Putamen (tissue), 1 donor: ENCODE measurements around the gene UGT2A1.

Source experiments
- DNase-seq: peaks from one replicate; pipeline ENCODE4 v3.0.0-alpha.2; 2016; ENCODE audit warnings: low spot score

The UGT2A1 gene

DNA sequence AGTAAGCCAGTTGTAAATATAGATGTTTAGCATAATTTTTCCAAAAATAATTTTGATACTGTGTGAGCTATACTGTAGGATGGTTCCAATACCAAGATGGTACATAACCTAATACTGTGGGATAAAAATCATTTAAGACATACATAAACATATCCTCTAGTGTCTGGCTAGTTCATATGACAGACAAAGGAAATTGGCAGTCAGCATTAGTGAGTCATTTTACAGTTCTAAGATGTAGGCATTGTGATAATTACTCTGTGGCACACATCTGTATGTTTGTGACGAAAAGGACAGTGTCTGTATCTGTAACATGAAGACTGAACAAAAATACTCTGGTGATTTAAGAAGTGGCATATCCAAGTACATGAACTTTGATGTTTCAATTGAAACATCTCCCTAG, 63.2 kb downstream of the UGT2A1 start:
- DNase-seq = no peak

DNA sequence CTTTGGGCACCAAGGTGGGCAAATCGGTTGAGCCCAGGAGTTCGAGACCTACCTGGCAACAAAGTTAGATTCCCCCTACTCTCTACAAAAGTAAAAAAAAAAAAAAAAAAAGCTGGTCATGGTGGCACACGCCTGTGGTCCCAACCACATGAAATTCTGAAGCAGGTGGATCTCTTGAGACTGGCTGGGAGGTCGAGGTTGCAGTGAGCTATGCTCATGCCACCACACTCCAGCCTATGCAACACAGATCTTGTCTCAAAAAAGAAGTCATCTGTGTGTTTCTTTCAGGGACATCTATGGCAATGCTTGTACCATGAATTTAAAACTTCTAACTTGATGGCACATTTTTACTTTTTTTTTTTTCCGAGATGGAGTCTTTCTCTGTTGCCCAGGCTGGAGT, 68.9 kb downstream of the UGT2A1 start:
- no peak for DNase-seq

DNA sequence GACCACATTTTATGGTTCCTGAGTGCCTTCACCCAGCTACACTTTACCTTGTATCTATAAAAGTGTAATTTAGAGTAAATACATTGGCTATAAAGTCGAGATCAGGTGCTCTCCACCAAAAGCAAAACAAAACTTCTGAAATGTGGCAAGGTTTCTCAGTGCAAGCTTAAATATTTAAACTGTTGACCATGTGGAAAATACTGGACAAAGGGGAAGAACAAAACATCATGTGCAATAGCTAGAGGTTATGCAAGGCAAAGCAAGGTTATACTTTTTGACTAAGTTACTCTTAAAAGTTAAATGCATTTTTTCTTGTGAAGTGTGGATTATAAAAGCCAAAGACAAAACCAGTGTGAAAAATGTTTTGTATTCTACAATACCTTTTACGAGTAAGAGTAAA, 69.5 kb downstream of the UGT2A1 start:
- DNase-seq = no peak

DNA sequence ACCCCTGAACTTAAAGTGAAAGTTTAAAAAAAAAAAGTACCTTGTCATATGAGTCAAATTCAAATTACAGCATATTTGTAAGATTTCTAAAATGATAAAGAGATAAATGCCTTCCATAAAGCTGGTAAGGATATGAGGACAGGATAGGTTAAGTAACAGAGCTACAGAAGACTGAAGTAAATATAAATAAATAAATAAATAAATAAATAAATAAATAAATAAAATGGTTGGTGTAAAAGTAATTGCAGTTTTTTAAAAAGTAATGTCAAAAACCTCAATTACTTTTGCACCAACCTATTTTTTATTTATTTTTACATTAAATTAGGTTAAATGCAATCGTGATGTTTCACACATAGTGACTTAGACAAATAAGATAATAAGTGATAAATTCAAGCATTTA, 75.8 kb downstream of the UGT2A1 start:
- DNase-seq = no peak

DNA sequence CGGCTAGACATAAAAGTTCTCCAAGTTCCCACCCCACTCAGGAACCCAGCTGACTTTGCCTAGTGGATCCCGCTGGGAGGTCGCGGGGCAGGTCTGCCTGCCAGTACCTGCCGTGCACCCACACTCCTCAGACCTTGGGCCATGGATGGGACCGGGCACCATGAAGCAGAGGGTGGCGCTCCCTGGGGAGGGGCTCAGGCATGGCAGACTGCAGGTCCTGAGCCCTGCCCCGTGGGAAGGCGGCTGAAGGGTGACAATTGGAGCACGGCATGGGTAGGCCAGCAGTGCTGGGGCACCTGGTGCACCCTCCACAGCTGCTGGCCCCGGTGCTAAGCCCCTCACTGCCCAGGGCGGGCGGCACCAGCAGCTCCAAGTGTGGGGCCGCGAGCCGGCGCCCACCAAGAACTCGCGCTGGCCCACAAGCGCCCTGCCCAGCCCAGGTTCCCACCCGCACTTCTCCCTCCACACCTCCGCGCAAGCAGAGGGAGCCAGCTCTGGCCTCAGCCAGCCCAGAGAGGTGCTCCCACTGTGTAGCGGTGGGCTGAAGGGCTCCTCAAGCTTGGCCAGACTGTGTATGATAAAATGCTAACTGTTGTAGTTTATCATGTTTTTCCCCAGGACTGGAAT, 76.7 kb downstream of the UGT2A1 start:
- DNase-seq = no peak

DNA sequence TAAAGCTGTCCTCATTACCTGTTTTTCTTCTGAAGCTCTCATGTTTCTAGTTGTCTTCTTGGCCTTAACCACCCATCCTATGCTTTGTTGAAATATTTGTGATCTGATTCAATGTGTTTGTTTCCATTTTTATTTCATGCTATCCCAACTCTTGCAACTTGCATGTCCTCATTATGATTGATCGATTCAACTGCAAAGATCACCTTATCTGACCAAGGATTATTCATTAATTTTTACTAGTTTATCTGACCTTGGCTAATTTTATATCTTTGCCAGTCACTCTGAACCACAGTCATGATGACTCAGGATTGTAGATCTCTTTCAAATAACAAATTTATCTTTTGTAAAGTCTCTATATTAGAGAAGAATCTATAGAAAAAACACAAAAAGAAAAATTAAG, 84.3 kb downstream of the UGT2A1 start:
- DNase-seq = no peak

DNA sequence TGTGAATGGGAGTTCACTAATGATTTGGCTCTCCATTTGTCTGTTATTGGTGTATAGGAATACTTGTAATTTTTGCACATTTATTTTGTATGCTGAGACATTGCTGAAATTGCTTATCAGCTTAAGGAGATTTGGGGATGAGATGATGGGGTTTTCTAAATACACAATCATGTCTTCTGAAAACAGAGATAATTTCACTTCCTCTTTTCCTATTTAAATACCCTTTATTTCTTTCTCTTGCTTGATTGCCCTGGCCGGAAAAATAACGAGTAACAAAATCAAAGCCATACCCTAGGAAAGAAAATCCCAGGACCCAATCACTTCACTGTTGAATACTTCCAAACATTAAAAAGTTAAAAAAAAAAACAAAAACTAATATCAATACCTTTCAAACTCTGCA, 89.6 kb downstream of the UGT2A1 start:
- no peak for DNase-seq

DNA sequence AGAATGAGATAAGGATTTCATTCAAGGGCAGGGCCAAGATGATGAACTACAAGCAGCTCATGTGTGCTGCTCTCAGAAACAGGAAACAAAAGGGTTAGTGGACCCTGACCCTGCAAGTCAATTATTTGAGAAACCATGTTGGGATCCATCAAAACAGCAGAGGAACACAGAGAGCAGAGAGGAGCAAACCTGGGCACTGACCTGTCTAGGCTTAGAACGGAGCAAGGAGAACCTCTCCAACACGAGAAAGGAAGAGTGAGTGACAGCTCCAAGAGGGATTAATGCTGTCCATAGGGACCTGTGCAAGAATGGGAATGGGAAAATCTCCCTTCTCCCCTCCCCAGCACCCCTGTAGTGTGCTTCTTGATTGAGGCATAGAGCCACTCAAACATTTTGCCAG, 103.4 kb downstream of the UGT2A1 start:
- no peak for DNase-seq

DNA sequence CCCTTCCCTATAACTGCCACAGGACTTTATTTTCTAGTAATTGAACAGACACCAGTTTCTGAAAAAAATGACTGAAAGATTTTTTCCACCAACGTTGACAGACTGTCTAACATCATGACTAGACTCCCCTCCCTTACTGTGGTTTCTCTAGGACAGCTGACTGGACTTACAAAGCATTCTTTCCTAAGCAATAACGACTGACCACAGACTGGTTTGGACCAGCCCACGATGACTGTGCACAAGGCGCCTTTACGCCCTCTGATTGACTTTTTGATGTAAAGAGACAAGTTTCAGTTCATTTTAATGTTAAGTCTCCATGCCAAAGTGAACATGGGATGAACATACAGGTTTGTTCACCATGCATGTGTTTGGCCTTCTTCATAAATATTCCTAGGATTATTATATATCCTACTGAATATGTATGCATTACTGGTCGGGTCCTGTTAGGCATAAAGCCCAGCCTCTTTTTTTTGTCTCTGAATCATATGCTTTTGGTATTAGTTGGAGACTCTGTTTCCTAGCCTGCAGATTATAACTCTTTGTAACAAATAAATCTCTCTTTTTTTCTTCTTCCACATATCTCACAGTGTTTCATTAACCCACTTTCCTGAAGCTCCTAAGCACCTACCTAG, 106.8 kb downstream of the UGT2A1 start:
- no peak for DNase-seq
